HUES48 (cell line): ENCODE data around the gene EXOC4.

ENCODE experiments used
- H3K27ac ChIP-seq: one replicate; pipeline ENCODE4 v1.7.0; 2013; ENCODE audit warnings: low read depth, low read length, inconsistent platforms
- H3K27me3 ChIP-seq: 2 replicates; pipeline ENCODE4 v1.6.1; 2013; ENCODE audit warnings: mild to moderate bottlenecking, low read length; ENCODE audit not compliant: control insufficient read depth, insufficient read depth
- H3K36me3 ChIP-seq: 2 replicates; pipeline ENCODE4 v1.6.1; 2013; ENCODE audit warnings: low read length; ENCODE audit not compliant: control insufficient read depth, insufficient read depth
- H3K4me1 ChIP-seq: 2 replicates; pipeline ENCODE4 v1.6.1; 2013; ENCODE audit warnings: mild to moderate bottlenecking, low read length; ENCODE audit not compliant: control insufficient read depth, insufficient read depth
- H3K4me3 ChIP-seq: 2 replicates; pipeline ENCODE4 v1.5.1; 2013; ENCODE audit warnings: mild to moderate bottlenecking, low read depth, low read length
- H3K9ac ChIP-seq: 2 replicates; pipeline ENCODE4 v1.6.1; 2013; ENCODE audit warnings: mild to moderate bottlenecking, low read depth, low read length, moderate library complexity
- H3K9me3 ChIP-seq: 2 replicates; pipeline ENCODE4 v1.6.1; 2013; ENCODE audit warnings: low read length; ENCODE audit not compliant: control insufficient read depth, insufficient read depth

Gene EXOC4

DNA sequence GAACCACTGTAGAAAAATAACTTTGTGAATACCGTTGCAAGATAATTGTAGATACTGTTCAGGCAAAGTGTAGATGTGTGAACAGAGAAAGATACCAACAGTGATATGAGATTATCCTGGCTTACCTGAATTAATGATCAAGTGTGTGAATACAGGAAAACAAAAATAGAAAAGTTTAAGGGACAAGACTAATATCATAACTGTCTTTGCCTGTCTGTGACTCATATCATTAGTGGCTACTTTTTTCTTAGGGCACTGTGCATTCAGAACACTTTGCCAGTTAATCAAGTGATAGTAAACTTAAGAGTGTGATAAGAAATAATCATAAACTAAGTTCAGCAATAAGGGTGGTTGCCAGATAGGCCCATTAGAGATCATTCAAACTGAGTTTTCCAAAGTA is 551.2 kb downstream of the EXOC4 start:
- no peak overlapping the region for H3K4me3 ChIP-seq
- no peaks in the 10 kb centered on the region for H3K27me3 ChIP-seq
- H3K36me3 ChIP-seq = no peaks in the 10 kb centered on the region
- no peaks in the 10 kb centered on the region for H3K9me3 ChIP-seq
- no peaks in the 10 kb centered on the region for H3K4me1 ChIP-seq
- H3K9ac ChIP-seq = no peak overlapping the region
- H3K27ac ChIP-seq = no peak overlapping the region

DNA sequence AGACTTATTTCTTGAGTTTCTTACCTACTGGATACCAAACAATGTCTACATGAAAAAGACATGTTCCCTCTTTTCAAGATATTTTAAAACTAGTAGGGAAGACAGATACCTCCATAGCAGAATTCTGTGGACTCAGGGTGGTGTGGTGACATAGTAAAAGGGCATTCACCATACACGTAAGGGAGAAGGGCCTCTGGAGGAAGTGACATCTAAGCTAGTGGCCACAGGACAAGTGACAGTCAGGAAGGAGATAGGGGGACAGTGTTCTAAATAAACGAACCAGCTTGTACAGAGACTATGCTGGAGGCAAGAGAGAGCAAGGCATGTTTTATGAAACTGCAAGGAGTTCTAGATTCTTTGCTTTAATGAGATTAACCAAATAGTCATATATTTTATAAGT is 552.5 kb downstream of the EXOC4 start:
- Histone ChIP-seq H3K9ac (no peak overlapping the region), H3K9me3 (no peaks in the 10 kb centered on the region), H3K4me1 (no peaks in the 10 kb centered on the region), H3K27ac (no peak overlapping the region), H3K27me3 (no peaks in the 10 kb centered on the region), H3K4me3 (no peak overlapping the region), H3K36me3 (no peaks in the 10 kb centered on the region)

DNA sequence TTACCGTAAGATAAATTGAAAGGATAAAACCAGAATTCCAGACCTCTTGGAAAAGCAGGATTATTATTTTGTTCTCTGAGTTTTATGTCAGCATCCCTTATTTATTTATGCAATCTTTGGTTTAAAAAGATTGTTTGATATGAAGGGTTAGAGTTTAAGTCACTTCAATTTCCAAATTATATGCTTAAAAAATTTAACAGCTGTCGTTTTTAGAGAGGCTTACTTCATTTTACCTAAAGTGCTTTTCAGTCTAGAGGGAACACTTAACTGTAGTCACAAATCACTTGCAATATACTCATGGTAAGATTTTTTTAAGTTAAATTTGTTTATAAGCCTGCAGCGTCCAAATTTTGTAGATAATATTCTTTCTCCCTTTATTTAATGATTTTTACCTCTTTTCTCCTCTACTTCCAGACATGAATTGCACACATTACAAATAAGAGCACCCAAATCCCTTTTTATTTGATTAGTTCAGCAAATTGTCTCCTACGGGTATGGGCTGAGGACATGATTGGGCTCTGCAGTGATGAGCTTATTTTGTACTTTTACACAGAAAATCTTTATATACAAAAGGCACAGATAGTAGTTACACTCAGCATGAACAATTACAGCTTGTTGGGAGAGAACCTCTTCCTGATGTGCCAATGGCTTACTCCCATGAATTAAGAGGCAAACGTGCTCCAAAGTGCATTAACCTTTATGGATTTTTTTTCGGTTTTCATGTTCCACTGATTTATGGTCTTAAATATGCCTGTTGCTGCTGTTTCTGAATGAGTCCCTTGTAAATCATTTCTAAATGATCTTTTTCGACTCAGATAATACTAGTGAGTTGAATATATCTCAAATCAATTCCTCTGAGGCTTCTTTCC is 555.0 kb downstream of the EXOC4 start:
- Histone ChIP-seq H3K9me3 (no peaks in the 10 kb centered on the region), H3K27ac (no peak overlapping the region), H3K9ac (no peak overlapping the region), H3K27me3 (no peaks in the 10 kb centered on the region), H3K36me3 (no peaks in the 10 kb centered on the region), H3K4me3 (no peak overlapping the region), H3K4me1 (no peaks in the 10 kb centered on the region)

DNA sequence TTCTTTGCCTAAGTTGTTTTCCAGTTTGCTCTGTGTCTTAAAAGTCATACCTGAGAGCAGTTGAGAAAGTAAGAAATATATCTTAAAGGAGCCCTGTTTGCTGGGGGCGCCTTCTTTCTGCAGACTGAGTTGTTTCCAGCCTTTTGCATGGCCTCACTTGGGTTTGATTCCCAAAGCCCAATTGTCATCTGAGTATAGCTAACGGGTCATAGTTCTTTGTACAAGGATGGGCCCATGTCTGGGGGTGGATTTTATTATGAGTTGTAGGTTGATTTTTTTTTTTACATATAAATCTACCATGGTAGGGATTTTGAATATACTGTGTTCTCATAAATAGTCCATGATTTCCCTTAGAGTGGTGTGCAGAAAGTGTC is 555.6 kb downstream of the EXOC4 start:
- no peaks in the 10 kb centered on the region for H3K9me3 ChIP-seq
- H3K4me3 ChIP-seq = no peak overlapping the region
- H3K4me1 ChIP-seq = no peaks in the 10 kb centered on the region
- H3K27ac ChIP-seq = no peak overlapping the region
- no peak overlapping the region for H3K9ac ChIP-seq
- no peaks in the 10 kb centered on the region for H3K27me3 ChIP-seq
- H3K36me3 ChIP-seq = no peaks in the 10 kb centered on the region

DNA sequence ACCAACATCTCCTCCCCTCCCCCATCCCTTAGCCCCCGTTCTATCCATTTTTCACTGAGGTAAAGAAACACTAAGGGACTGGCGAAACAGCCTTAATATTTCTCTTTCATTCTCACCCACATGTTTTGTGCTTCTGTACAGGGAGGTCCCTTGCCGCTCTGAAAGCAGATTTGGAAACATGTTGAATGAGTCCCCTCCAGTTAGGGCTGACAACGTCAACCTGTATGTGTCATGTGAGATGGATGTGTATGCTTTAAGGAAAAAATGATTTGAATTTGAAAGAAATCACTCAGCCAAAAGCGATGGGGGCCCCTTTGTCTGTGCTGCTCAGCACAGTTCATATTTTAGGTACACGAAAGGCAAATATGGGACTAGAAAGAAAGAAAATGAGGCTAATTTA is 560.0 kb downstream of the EXOC4 start:
- H3K27me3 ChIP-seq = no peaks in the 10 kb centered on the region
- no peaks in the 10 kb centered on the region for H3K4me1 ChIP-seq
- no peak overlapping the region for H3K4me3 ChIP-seq
- H3K9me3 ChIP-seq = no peaks in the 10 kb centered on the region
- no peak overlapping the region for H3K27ac ChIP-seq
- no peaks in the 10 kb centered on the region for H3K36me3 ChIP-seq
- H3K9ac ChIP-seq = no peak overlapping the region

DNA sequence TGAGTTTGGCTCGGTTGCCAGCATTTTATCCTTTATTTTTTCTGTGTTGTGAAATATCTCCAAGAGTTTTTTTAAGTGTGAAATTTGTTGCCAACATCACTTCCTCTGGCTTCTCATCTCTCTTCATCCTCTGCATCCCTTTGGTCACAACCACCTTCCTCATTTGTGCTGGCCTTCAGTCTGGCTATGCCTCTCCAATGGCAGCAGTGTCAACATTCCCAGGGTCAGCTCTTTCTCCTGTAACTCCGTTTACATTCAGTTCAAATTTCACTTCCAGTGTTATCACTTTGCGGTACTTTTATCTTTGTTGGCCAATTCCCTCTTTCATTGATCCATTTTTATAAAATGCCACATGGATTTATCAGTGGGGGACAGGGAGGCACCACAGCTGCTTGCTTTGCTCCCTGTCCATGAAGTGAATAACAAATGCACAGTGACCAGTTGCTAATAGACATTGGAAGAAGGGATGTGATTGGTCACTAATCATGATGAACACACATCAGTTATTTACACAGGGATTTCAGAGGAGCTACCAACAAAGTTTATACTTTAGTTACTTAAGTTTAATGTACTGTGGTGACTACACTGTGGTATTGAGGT is 562.8 kb downstream of the EXOC4 start:
- Histone ChIP-seq H3K9me3 (no peaks in the 10 kb centered on the region), H3K9ac (no peak overlapping the region), H3K4me3 (no peak overlapping the region), H3K4me1 (no peaks in the 10 kb centered on the region), H3K27me3 (no peaks in the 10 kb centered on the region), H3K27ac (no peak overlapping the region), H3K36me3 (no peaks in the 10 kb centered on the region)

DNA sequence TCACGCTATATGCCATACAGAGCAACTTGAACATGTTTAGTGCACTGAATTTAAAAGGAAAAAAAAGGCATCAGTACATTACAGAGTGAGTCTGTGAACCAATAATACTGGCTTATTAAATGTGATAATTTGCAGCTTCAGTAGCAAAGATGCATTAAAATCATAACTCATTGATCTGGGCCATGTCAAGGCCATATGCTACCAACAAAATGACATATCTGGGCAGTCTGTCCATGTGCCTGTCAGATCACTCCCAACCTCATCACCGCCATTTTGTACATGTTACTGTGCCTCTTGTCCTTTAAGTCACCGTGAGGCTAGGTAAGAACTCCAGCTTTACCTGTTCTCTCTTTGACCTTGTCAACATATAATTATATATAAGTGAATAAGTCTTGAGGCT is 566.8 kb downstream of the EXOC4 start:
- no peaks in the 10 kb centered on the region for H3K27me3 ChIP-seq
- no peaks in the 10 kb centered on the region for H3K36me3 ChIP-seq
- H3K4me3 ChIP-seq = no peak overlapping the region
- no peak overlapping the region for H3K27ac ChIP-seq
- H3K9me3 ChIP-seq = no peaks in the 10 kb centered on the region
- no peaks in the 10 kb centered on the region for H3K4me1 ChIP-seq
- no peak overlapping the region for H3K9ac ChIP-seq

DNA sequence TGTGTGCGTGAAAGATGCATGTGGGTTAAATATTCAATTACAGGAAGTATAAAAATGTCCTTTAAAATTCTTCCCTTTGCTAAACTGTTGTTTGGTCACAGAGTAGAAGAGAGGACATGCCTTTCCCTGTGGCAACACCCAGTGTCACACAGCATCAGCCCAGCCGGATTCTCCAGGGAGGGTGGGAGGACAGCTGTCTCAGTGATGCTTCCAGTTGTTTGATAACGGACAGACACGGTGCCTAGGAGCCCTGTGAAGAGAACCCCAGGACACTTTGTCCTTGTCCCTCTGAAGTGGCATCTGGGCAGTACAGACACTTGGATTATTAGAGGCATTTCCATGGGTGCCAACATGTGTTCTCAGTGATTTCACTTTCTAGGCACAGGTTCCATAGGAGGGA is 567.7 kb downstream of the EXOC4 start:
- Histone ChIP-seq H3K27ac (no peak overlapping the region), H3K9ac (no peak overlapping the region), H3K9me3 (no peaks in the 10 kb centered on the region), H3K27me3 (no peaks in the 10 kb centered on the region), H3K4me3 (no peak overlapping the region), H3K4me1 (no peaks in the 10 kb centered on the region), H3K36me3 (no peaks in the 10 kb centered on the region)

DNA sequence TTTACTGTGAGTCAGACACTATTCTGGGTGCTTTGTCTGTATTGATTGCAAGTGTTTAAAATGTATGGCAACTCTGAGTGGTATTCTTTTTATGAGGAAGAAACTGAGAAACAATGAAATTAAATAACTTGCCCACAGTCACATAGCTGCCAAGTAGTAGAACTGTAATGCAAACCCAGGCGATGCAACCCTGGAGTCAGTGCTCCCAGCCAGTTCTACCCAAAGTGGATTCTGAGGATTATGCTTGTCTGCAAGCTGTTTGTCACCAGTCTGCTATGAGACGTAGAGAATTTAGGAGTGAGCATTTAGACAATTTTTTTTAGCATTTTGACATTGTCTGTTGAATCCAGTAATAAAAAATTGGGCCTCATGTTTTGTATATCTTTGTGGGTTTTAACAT is 568.3 kb downstream of the EXOC4 start:
- no peak overlapping the region for H3K27ac ChIP-seq
- no peaks in the 10 kb centered on the region for H3K4me1 ChIP-seq
- H3K9me3 ChIP-seq = no peaks in the 10 kb centered on the region
- H3K9ac ChIP-seq = no peak overlapping the region
- no peaks in the 10 kb centered on the region for H3K27me3 ChIP-seq
- no peaks in the 10 kb centered on the region for H3K36me3 ChIP-seq
- no peak overlapping the region for H3K4me3 ChIP-seq

DNA sequence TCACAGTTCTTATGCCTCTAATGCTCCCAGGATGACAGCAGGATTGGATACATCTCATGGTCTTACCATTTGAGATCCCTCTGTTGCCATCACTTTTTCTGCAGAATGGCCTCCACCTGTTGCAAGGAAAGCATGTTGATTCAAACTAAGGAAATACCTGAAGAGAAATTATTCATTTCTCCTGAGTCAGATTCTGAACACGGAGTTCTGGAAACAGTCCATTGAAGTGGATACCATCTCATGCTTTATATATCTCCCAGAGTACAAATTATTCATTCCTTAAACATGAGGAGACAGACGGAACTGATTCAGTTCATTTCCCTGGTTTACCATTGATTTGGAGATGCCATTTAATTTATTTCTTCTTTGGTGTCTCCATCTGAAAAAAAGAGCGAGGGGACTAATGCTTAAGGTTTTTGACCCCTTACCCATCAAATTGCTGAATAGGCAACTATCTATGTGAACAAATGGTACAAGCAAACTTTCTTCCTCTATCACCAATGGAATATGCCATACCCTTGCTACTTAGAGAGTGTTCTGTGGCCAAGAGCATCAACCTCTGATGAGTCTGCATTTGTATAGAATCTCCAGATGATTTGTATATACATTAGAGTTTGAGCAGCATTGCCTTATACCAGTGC is 569.2 kb downstream of the EXOC4 start:
- Histone ChIP-seq H3K27ac (no peak overlapping the region), H3K27me3 (no peaks in the 10 kb centered on the region), H3K9me3 (no peaks in the 10 kb centered on the region), H3K4me3 (no peak overlapping the region), H3K9ac (no peak overlapping the region), H3K36me3 (no peaks in the 10 kb centered on the region), H3K4me1 (no peaks in the 10 kb centered on the region)

DNA sequence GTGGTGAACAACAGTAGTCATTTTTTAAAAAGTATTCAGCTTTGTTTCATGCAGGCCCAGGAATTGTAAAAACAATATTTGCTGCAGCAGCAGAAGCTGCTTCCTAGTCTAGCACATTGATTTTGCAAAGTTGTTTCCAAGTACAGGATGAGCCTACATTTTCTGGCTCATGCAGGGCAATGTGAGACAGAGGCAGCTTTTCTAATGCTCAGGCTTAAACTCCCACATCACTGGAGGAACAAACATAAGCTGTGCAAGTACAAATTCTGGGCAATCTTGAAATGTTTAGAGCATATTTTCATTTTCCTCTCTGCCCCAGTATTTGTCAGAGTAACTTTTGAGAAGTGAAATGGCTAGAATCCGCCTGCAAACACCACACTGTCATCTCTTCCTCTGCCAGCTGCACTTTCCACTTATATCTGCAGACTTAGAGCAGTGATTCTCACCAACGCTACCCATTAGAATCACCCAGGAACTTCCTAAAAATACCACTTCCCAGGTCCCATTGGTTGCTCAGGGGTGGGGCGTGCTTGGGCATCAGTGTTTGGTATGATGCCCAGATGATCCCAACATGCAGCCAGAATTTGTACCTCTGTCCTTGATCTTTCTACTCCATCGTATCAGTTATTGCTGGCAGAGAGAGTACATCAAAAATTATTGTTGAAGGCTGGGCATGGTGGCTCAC is 570.1 kb downstream of the EXOC4 start:
- H3K27me3 ChIP-seq = no peaks in the 10 kb centered on the region
- no peak overlapping the region for H3K27ac ChIP-seq
- no peak overlapping the region for H3K4me3 ChIP-seq
- H3K9me3 ChIP-seq = no peaks in the 10 kb centered on the region
- no peaks in the 10 kb centered on the region for H3K36me3 ChIP-seq
- no peak overlapping the region for H3K9ac ChIP-seq
- H3K4me1 ChIP-seq = no peaks in the 10 kb centered on the region
